GM04504 (cell line): ENCODE measurements around the gene VTI1A.
"Not testable (repeated sequence)": the region's sequence is repeated elsewhere in the genome, so short reads cannot be mapped to it uniquely, and the experiment has no call there.

Source experiments
- DNase-seq: peaks from one replicate; pipeline ENCODE4 v3.0.0-alpha.2; 2012; ENCODE audit warnings: low read depth

VTI1A gene

DNA sequence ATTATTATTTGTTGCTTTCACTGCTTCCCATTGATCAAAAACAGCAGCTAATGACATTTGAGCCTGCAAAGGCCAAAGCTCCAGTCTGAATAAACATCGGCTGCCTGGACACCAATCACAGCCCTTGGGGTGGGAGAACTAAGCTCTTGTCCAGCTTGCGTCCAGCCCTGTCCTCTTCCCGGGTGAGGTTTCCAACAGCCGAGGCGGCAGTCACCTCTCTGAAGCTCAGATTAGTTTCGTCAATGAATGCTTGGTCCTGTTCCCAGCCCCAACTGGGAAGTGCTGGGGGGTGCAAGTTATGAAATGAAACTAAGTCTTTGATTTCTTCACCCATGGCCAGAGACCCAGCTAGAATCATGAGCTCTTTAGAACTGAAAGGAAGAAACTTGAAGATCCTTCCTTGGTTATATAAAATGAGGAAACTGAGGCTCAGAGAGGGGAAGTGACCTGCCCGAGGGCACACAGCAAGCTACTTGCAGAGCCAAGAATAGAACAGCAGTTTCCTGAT is 389.0 kb downstream of the VTI1A start:
- no peak for DNase-seq

- no peak for DNase-seq
Measured at GRCh38 chr10:112838784-112839481, 391.9 kb downstream of the VTI1A start.

DNA sequence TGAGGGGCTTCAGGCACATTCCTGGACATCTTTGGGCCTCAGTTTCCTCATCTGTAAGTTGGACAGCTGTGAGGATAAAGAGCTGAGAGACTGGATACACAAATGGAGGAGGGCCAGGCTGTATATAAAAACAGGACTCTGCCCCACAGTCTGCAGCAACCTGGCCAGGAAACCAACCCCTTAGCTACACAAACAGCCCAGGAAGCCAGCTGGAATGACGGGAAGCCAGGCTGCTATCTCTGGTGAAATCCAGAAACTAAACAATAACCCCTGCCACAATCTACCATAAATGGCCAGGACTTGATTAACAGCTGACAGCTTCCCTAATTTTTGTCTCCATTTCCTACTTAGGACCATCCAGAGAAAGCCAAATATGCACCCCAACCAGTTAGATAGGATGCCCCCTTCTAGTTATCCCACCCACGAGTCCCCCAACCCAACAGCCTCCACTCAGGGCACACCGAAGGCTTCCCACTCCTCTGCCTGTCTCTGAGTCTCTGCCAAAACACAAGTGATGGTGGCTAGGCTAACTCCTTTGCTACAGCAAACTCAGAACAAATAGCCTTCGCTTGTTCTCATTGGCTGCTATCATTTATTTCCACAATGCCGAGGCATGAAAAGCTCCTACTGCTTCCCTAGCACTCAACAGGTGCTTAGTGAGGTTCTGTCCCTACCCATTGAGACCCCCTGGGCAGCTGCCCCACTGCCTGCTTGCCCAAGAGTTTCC is 393.1 kb downstream of the VTI1A start:
- DNase-seq: no peak

DNA sequence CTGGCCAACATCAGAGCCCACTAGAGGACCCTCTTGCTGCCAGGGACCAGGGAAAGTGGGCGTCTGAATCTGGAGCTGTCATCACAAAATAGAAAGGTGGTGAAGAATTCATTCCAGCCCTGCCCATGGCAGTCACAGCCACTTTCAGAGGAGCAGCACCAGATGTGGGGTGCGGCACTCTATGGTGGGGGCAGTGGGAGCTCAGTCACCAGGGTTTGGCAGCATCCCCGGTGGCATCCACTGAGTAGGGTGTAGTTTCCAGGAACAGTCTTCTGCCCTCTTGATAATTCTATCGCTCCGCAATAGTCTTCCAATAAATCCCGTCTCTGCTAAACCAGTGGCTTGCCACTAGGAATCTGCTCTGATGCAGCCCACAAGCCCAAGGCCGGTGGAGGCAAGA is 394.5 kb downstream of the VTI1A start:
- no peak for DNase-seq

DNA sequence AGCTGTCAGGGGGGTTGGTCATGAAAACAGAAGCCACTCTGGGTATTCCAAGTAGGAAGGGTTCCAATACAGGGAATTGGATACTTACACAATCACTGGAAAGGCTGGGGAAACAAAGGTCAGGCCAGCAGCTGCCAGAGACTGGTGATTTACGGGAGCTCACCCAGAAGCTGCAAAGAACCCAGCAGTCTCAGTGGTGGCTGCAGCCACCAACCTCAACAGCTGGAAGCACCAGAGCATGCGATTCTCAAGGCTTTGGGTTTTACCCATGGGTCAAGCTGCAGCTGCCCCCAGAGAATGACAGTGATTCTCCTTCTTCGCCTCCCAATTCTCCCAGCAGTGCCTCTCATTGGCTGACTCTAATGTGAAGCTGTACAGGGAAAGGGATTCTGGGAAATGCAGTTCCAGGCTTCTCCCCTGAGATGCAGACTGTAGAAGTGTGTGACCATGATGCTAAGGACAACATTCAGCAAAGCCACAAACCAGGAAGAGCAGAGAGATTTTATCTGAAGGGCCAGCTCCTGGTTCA is 395.9 kb downstream of the VTI1A start:
- no peak for DNase-seq

GRCh38 chr10:112843623-112844022 is 396.6 kb downstream of the VTI1A start:
- DNase-seq: no peak

GRCh38 chr10:112844681-112845544 is 397.9 kb downstream of the VTI1A start:
- DNase-seq: no peak

GRCh38 chr10:112847778-112848177 is 400.8 kb downstream of the VTI1A start:
- DNase-seq: no peak

DNA sequence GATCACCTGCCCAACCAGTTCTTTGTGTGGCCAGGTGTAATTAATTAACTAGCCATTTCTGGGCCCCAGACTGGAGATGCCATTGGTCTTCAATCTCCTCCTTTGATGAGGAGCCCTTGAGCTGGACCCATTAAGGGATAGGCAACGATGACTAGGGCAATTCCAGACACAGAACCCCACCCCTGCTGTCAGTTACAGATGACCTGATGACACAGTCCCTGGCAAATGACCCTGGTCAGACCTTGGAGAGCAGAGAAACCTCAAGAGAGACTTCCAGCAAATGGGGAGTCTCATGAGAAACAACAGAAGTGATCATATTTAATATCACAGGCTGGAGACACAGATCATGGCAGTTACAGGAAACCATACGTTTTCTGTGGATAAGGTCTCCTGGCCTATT is 401.2 kb downstream of the VTI1A start:
- no peak for DNase-seq

GRCh38 chr10:112848868-112849430 is 401.9 kb downstream of the VTI1A start:
- no peak for DNase-seq

DNA sequence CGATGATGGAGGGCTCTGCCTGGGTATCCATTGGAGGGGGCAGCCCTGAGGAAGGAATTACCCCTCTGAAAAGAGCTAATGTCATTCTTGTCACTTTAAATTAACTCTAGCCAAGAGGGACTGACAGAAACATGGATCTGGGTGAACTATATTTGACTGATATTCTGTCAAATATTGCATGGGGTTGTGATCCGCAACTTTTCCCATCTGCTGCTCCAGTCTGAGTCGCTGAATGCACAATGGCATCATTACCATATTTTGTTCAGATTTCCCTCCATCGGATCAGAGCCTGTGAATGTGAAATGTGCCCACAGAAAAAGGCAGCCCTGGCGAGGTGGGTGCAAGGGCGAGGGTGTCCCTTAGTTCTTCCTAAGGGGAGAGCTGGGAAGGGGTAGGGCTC is 402.5 kb downstream of the VTI1A start:
- DNase-seq: no peak

DNA sequence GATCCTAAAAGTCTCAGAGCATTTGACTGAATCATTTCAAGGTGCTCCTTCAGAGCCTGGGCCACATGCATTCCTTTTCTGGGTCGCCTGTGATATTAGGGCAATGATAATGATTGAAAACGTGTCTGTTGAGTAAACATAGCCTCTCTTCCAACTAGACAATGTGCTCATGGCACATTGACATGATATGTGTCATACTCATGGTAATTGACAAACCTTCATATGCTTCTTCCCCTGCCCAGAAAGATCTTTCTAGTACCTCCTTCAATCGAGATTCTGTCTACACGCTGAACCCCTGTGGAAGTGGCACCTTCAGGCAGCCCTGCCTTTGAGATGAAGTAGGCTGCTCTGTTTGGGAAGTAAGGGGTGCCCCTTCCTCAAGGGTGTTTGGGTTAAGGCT is 404.2 kb downstream of the VTI1A start:
- no peak for DNase-seq

DNA sequence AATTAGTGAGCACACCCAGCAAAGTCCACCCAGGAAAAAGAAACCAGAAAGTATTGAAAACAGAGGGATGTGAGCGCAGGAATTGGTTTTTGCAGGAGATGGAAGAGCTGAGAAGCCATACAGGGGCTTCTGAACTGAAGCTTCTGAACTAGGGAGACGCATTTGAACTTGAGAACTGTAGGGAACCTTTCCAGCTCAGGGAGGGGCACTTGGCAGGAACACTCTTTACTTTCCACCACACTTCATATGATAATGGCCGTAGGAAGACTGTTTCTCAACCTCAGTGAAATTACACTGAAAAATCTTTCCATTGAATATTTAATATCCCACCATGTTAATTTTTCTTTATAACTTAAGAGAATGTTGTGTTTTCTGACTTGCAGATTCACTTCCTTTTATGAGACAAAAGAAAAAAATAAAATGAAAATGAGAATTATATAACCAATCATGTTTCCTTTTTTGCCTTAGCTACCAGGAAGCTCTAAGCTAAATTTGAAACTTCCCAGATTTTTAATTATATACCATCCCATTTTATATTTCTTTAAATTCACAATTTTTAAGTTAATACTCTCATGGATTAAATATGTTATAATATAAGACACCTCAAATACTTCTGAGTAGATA is 404.7 kb downstream of the VTI1A start:
- DNase-seq: no peak

GRCh38 chr10:112852306-112852705 is 405.3 kb downstream of the VTI1A start:
- DNase-seq: no peak

DNA sequence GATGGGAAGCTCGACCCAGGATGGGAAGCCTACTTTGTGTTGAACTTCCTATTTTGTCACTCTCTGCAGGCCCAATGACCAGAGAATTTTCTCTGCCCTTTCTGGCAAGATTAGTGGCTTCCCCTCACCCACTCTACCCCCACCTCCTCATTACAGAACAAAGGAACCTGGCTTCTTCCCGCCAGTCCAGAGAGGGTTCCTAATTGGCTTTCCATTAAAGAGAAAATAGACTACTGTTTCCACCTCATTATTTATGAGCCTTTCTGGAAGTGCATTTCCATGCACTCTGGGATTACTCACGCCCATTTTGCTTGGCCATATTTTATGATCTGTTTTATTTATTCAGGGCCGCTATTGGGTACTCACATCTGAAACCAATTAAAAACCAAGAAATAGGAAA is 408.1 kb downstream of the VTI1A start:
- no peak for DNase-seq

GRCh38 chr10:112857493-112857892 is 410.5 kb downstream of the VTI1A start:
- no peak for DNase-seq

DNA sequence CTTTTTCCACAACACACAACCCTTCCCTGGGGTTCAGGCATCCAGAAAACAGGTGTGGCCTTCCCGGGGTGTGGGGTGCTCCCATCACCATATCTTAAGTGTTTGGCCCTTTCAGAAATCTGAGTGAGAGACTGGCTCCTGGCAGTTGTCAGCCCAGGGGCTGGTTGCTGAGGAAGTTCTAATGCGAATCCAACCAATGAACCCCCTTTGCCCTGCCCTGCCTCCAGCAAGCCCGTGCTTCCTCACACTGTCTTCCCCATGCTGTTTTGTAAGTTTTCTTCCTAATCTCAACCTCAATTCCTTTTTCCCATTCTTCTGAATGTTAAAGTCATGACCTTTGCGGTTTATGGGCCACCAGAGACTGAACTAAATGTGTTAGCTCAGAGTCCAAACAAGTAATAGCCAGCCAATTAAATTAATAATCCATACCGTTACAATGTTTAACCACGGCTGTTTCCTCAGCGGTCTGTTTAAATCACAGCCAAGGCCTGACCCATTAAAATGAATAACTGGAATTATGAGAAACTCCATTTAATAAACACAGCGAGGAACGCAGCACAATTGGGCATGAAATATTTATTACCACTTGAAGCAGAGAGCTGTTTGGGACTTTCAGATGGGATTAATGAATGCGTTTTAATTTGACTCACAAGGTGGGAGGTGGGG is 412.1 kb downstream of the VTI1A start:
- no peak for DNase-seq

DNA sequence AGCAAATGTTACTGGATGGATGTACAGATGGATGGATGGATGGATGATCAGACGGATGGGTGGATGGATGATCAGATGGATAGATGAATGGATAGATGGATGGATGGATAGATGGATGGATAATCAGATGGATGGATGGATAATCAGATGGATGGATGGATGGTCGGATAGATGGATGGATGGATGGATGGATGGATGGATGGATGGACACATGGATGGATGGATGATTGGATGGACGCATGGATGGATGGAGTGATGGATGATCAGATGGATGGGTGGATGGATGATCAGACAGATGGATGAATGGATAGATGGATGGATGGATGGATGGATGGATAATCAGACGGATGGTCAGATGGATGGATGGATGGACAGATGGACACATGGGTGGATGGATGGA is 412.8 kb downstream of the VTI1A start:
- no peak for DNase-seq

DNA sequence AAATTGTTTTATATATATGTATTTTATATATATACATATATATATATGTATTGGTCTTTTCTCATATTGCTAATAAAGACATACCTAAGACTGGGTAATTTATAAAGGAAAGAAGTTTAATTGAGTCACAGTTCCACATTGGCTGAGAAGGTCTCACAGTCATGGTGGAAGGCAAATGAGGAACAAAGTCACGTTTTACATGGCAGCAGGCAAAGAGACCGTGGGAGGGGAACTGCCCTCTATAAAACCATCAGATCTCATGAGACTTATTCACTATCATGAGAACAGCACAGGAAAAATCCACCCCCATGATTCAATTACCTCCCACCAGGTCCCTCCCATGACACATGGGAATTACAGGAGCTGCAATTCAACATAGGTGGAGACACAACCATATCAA is 416.4 kb downstream of the VTI1A start:
- DNase-seq: not testable (repeated sequence)
